NCI-H526 (cell line): Measurements from ENCODE around the gene TEX22.
A peak's percentile ranks its signal among the peaks of the same experiment; 100 is the strongest.
"Not testable (repeated sequence)": the region's sequence is repeated elsewhere in the genome, so short reads cannot be mapped to it uniquely, and the experiment has no call there.

Source experiments
- DNase-seq, 2 experiments: peaks; one replicate each; lab custom pipeline; 2025; lab: John Stamatoyannopoulos, UW

The TEX22 gene

DNA sequence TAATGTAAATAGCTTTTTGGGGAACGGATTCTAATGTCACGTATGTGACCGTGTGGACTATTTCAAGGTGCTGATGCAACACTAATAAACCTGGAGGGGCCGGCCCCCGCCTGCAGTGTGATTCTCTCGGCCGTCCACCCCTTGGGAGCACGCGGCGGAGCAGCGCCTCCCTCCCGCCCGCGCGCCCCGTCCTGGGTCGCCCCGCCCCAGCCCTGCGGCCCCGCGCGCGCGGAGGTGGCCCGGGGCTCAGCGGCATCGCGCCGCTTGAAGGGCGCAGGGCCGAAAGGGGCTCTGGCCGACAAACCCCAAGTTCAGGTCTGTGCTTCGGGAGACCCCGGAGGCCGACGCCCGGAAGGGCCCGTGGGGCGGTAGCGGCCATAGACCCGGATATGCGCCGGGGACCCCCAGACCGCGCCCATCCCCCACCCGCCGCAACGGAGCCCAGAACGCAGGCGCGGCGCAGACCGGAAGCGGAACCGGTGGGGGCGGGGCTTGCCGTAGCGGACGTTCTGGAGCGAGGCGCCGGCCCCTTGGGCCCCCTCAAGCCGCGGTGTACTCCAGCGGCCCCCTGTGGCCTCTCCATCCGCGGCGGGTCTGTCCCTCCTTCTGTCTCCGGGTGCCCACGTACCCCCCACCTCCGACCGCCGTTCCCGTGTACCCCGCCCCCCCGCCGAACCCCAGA lies at the start of gene TEX22:
TEX22 (plus strand) TSS at position 495 of the 682 bp plus-strand sequence. CDS start 803 bp downstream, outside the sequence.
- DNase-seq: peak; percentile 42 to 93

DNA sequence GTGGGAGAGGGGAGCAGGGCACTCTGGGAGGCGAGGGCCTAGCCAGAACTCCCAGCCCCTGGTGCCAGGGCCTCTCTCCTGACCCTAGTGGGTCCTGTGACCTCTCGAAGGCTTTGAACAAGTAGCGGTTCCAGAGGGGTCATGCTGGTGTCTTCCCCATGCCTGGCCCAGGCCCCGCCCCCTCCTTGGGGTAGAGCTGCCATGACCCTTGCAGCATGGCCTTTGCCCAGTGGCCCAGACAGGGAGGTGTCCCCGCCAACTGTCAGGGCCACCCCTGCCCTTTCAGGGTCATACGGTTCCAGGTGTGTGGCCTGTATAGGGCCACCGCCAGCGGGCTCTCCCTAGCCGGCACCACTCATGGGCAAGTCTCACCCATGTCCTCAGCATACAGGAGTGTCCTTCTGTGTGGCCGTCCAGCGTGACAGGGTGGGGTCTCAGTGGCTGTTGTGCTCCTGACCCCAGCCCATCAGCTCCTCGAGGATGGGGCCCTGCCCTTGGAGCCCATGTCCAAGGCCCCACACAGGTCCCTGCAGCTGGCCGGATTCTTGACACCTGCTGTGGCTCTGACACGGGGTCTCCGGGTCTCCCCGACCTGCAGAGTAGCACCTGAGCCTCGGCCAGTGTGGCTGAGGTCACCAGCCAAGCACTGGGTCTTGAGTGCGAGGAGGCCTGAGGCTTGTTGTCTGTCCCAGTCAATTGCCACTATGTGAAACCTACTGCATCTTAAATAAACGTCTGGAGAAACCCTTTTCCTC lies 49.2 kb upstream of the TEX22 start:
- no peak for DNase-seq

- no peak for DNase-seq
Measured at GRCh38 chr14:105349992-105350391, 48.3 kb upstream of the TEX22 start.

GRCh38 chr14:105350450-105351244 lies 47.7 kb upstream of the TEX22 start:
- no peak for DNase-seq

- no peak for DNase-seq
Measured at GRCh38 chr14:105351410-105351809, 46.9 kb upstream of the TEX22 start.

DNA sequence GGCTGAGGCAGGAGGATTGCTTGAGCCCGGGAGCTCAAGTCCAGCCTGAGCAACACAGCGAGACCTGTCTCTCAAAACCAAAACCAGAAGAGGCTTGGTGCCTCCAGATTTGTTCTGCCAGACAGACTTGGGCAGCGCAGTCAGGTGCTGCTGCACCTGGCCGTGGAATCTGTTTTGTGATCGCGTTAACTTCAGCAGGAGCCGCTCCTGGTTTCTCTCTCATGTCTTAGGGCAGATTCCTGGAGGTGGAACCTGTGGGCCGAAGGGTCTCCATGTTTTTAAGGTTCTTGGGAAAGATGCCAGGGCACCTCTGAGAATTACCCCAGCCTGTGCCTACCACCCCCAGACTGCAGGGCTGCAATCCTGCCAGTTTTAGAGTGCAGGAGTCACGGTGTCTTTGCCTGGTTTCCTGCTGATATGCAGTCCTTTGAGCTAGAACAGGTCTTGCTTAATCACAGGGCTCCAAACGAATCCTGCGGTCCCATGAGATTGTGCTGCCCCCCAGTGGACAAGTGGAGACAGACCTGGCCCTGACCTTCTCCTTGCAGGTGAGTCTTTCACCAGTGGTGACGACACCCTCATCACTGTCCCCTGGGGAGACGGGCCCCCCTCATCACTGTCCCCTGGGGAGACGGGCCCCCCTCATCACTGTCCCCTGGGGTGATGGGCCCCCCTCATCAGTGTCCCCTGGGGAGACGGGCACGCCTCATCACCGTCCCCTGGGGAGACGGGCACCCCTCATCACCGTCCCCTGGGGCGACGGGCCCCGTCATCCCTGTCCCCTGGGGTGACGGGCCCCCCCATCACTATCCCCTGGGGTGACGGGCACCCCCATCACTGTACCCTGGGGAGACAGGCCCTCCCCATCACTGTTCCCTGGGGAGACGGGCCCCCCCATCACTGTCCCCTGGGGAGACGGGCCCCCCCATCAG lies 46.2 kb upstream of the TEX22 start:
- DNase-seq: peak; percentile 83 to 94

DNA sequence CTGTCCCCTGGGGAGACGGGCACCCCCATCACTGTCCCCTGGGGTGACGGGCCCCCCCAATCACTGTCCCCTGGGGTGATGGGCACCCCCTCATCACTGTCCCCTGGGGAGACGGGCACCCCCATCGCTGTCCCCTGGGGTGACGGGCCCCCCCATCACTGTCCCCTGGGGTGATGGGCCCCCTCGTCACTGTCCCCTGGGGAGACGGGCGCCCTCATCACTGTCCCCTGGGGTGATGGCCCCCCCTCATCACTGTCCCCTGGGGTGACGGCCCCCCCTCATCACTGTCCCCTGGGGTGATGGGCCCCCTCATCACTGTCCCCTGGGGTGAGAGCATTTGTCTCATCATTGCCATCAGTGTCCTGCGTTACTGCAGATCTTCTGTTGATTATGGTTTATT lies 45.2 kb upstream of the TEX22 start:
- DNase-seq: no peak

GRCh38 chr14:105354541-105354940 lies 43.8 kb upstream of the TEX22 start:
- DNase-seq: no peak

DNA sequence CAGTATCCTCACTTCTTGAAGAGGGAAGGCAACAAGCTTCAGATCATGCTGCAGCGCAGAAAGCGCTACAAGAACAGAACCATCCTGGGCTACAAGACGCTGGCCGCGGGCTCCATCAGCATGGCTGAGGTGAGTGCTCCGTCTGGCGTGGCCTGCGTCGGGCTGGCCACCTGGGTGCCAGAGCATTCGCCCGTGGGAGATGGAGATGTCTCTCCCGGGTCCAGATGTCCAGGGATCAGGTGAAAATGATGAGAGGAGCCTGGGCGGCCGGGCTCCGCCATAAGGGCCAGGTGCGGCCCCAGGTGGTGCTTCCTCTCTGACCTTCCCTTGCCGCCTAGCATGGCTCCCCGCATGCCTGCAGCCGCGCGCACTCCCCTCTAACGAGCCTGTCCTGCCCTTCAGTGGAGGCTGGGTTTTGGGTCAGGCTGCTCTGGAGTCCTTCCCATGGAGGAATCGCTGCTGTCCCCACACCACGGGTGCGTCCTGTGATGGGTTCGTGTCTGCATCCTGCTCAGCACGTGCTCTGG lies 43.2 kb upstream of the TEX22 start:
- no peak for DNase-seq

GRCh38 chr14:105355850-105356604 lies 42.3 kb upstream of the TEX22 start:
- no peak for DNase-seq

GRCh38 chr14:105356927-105357326 lies 41.4 kb upstream of the TEX22 start:
- DNase-seq: no peak

- no peak for DNase-seq
Measured at GRCh38 chr14:105357626-105358025, 40.7 kb upstream of the TEX22 start.

- DNase-seq: no peak
Measured at GRCh38 chr14:105358140-105358846, 40.0 kb upstream of the TEX22 start.

DNA sequence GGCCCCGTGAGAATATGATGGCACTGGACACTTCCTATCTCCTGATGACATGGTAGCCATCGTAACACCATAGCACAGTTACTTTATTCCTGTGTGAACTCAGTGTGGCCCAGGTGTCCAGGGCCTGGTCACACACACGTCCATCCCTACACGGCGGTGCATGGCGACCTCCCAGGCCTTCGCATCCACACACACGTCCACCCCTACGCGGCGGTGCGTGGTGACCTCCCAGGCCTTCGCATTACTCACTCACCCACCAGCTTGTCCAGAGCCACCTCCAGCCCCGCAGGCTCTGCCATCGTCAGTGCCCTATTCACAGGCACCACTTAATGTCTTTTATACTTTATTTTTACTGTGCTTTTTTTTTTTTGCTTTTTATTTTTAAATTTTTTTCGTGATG lies 39.4 kb upstream of the TEX22 start:
- no peak for DNase-seq

DNA sequence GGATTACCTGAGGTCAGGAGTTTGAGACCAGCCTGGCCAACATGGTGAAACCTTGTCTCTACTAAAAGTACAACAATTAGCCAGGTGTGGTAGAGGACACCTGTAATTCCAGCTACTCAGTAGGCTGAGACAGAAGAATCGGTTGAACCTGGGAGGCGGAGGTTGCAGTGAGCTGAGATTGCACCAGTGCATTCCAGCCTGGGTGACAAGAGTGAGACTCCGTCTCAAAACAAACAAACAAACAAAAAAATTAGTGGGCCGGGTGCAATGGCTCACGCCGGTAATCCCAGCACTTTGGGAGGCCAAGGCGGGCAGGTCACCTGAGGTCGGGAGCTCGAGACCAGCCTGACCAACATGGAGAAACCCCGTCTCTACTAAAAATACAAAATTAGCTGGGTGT lies 36.9 kb upstream of the TEX22 start:
- not testable (repeated sequence) for DNase-seq

- DNase-seq: peak in 1 of 2 experiments; percentile 60
Measured at GRCh38 chr14:105363847-105364708, 34.3 kb upstream of the TEX22 start.

DNA sequence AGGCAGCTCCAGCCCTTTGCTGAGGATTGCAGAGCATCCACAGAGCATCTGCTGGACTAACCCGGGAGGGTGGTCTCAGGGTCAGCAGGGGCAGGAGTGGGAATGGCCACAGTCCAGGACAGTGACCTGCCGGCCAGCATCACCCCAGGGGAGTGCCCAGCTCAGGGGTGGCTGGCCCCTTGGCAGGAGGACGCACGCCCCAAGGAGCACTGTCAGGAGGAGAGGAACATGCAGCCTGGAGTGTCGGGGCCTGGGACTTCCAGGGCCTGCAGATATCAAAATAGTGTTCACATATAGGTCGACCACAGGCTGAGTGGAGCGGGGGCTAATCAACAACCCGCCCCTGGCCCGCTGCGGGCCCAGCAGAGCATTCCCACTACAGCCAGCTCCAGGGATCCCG lies 33.2 kb upstream of the TEX22 start:
- no peak for DNase-seq

DNA sequence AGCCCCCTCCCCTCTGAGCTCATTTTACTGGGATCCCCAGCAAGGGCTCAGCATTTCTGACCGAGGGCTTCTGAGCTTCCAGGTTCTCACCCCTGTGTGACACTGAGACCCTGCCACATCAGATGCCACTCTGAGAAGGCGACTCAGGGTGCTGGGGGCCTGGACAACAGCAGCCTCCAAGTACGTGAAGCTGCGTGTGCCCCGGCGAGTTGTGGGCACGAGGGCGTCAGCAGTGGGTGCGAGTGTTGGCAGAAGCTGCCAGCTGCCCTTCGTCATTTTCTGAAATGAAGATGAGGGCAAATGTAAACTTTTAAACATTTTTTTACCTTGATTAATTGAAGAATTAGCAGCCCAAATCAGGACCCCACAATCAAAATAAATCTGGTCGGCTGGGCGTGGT lies 32.7 kb upstream of the TEX22 start:
- DNase-seq: no peak
